HEK293T (cell line): Measurements from ENCODE around the gene NECAB2.

Experiments
- CTCF ChIA-PET: fragments of 350-600 bp; formaldehyde crosslinking; extraction: SDS; loops from one replicate; lab custom pipeline; 2021; ENCODE audit warnings: antibody characterized with exemption, inconsistent platforms; lab: Yijun Ruan, JAX
- POLR2A ChIA-PET: fragments of 350-600 bp; formaldehyde crosslinking; extraction: SDS; loops from one replicate; lab custom pipeline; 2020; ENCODE audit warnings: antibody characterized with exemption, inconsistent platforms; lab: Yijun Ruan, JAX
- DNase-seq: peaks from one replicate; pipeline ENCODE4 v3.0.0; 2012; ENCODE audit warnings: mixed read lengths; ENCODE audit errors: extremely low spot score
- ARNT ChIP-seq: fragments of 450-650 bp; IDR thresholded peaks from 2 replicates; pipeline ENCODE4 v1.6.1; 2017; ENCODE audit warnings: mild to moderate bottlenecking
- BHLHE40 ChIP-seq: fragments of 450-650 bp; IDR thresholded peaks from 2 replicates; pipeline ENCODE4 v1.6.1; 2016; ENCODE audit warnings: mild to moderate bottlenecking, moderate library complexity, borderline replicate concordance
- CTBP1 ChIP-seq: fragments of 450-650 bp; IDR thresholded peaks from 2 replicates; pipeline ENCODE4 v1.6.1; 2016; ENCODE audit warnings: borderline replicate concordance
- ELF4 ChIP-seq: fragments of 450-650 bp; IDR thresholded peaks from 2 replicates; pipeline ENCODE4 v1.6.1; 2017; ENCODE audit warnings: antibody characterized with exemption
- FOXA1 ChIP-seq: fragments of 450-650 bp; IDR thresholded peaks from 2 replicates; pipeline ENCODE4 v1.6.1; 2016; ENCODE audit warnings: mild to moderate bottlenecking
- FOXK2 ChIP-seq: fragments of 450-650 bp; IDR thresholded peaks from 2 replicates; pipeline ENCODE4 v1.6.1; 2016; ENCODE audit warnings: mild to moderate bottlenecking
- FOXM1 ChIP-seq: fragments of 450-650 bp; IDR thresholded peaks from 2 replicates; pipeline ENCODE4 v1.6.1; 2017; ENCODE audit warnings: mild to moderate bottlenecking, borderline replicate concordance
- HDGF ChIP-seq: fragments of 450-650 bp; IDR thresholded peaks from 2 replicates; pipeline ENCODE4 v1.6.1; 2017; ENCODE audit warnings: antibody characterized with exemption, borderline replicate concordance
- L3MBTL2 ChIP-seq: fragments of 450-650 bp; conservative IDR thresholded peaks from 2 replicates; pipeline ENCODE4 v1.6.1; 2016; ENCODE audit warnings: mild to moderate bottlenecking
- LEF1 ChIP-seq: fragments of 450-650 bp; IDR thresholded peaks from 2 replicates; pipeline ENCODE4 v1.6.1; 2017; ENCODE audit warnings: mild to moderate bottlenecking, borderline replicate concordance
- NFRKB ChIP-seq: fragments of 450-650 bp; IDR thresholded peaks from 2 replicates; pipeline ENCODE4 v1.6.1; 2016; ENCODE audit warnings: mild to moderate bottlenecking, moderate library complexity
- SP1 ChIP-seq: fragments of 450-650 bp; IDR thresholded peaks from 2 replicates; pipeline ENCODE4 v1.6.1; 2017
- SUZ12 ChIP-seq: fragments of 450-650 bp; IDR thresholded peaks from 2 replicates; pipeline ENCODE4 v1.6.1; 2016; ENCODE audit warnings: mild to moderate bottlenecking
- TARDBP ChIP-seq: fragments of 450-650 bp; IDR thresholded peaks from 2 replicates; pipeline ENCODE4 v1.6.1; 2016
- ZNF384 ChIP-seq: fragments of 450-650 bp; IDR thresholded peaks from 2 replicates; pipeline ENCODE4 v1.6.1; 2016
- TF ChIP-seq, protein P1 (sequence below): fragments of 450-650 bp; IDR thresholded peaks from 2 replicates; pipeline ENCODE4 v1.6.1; 2016

The NECAB2 gene

DNA sequence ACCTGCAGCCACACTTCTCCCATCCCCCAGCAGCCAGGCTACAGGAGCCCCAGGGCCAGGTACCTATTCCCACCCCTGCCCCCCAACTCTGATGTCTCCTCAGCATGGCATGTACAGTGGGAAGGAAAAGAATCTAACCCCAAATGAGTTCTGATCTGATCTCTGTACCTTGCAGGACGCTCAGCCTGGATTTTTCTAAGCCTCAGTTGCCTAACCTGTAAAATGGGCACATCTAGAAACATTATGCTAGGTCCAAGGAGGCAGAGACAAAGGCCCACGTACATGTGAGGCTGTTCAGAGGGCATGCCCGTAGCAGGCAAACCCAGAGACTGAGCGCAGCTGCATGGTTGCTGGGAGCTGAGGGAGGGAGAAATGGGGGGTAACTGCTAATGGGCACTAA, 39.5 kb downstream of the NECAB2 start:
- ChIA-PET POLR2A (no interaction called here), CTCF (no interaction called here)
- TF ChIP-seq L3MBTL2 (no peak), ARNT (no peak), BHLHE40 (no peak), HDGF (no peak), SP1 (no peak), NFRKB (no peak), FOXM1 (no peak), FOXA1 (no peak), ELF4 (no peak), ZNF384 (no peak), SUZ12 (no peak)
- DNase-seq, result no peak

DNA sequence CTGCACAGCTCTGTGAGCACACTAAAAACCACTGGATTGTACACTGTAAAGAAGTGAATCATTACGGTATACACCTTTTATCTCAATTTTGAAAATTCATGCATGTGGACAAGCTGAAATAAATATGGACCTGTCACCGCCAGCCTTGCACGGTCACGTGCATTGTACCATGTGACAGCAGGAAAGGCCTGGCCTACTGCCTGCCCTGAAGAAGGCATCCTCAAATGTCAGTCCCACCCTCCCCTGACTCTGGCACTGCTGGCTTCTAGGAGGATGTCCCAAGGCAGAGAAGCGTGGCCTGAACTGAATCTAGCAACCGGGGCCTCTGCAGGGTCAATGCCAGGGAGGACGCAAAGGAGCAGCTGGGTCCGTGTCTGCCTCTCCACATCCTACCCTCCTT, 39.9 kb downstream of the NECAB2 start:
- POLR2A ChIA-PET, result no interaction called here
- CTCF ChIA-PET, result no interaction called here
- TF ChIP-seq ELF4, result no peak
- no peak for DNase-seq

DNA sequence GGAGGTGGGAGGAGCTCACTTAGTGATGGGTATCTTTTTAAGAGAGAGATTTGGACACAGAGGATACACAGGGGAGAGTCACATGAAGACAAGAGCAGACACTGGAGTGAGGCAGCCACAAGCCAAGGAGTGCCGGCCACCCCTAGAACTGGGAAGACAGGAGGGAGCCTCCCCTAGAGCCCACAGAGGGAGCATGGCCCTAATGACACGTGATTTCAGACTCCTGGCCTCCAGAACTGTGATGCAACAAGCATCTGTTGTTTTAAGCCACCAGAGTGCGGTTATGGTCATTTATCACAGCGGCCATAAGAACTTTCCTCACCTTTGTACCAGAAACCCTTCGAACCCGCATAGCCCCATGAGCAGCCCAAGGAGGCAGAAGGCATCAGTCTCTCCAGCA, 41.2 kb downstream of the NECAB2 start:
- DNase-seq, result no peak
- CTCF ChIA-PET, result no interaction called here
- POLR2A ChIA-PET, result no interaction called here
- TF ChIP-seq LEF1 (no peak), TARDBP (no peak), NFRKB (no peak), HDGF (no peak), CTBP1 (no peak), ZNF384 (no peak), FOXA1 (no peak), L3MBTL2 (no peak), ARNT (no peak), ELF4 (no peak), FOXK2 (no peak), SUZ12 (no peak), SP1 (no peak), BHLHE40 (no peak), FOXM1 (no peak)
- TF ChIP-seq, protein P1, sequence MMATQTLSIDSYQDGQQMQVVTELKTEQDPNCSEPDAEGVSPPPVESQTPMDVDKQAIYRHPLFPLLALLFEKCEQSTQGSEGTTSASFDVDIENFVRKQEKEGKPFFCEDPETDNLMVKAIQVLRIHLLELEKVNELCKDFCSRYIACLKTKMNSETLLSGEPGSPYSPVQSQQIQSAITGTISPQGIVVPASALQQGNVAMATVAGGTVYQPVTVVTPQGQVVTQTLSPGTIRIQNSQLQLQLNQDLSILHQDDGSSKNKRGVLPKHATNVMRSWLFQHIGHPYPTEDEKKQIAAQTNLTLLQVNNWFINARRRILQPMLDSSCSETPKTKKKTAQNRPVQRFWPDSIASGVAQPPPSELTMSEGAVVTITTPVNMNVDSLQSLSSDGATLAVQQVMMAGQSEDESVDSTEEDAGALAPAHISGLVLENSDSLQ, result no peak

DNA sequence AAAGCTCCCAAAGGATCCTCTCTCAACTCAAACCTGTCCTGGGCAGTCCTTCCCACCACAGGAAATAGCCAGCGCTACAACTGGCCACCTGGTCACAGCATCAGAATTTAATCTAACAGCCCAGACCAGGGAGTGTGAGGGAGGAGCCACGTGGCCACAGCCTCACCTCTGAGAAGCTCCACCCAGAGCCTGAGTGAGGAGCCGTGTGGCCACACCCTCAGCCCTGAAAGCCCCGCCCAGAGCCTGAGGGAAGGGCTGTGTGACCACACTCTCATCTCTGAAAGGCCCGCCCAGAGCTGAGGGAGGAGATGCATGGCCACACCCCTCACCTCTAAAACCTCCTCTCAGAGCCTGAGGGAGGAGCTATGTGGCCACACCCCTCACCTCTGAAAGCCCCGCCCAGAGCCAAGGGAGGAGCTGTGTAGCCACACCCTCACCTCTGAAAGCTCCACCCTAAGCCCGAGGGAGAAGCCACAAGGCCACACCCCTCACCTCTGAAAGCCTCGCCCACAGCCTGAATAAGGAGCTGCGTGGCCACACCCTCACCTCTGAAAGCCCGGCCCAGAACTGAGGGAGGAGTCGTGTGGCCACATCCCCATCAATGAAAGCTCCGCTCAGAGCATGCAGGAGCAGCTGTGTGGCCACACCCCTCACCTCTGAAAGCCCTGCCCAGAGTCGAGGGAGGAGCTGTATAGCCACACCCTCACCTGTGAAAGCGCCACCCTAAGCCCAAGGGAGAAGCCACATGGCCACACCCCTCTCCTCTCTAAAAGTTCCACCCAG, 45.9 kb downstream of the NECAB2 start:
- DNase-seq, result peak; percentile 92
- ChIA-PET CTCF (interaction anchor here (0.9 kb wide), 1 partner anchor 12 kb away, joined by 3 read pairs; no protein-coding TSS in a partner anchor), POLR2A (interaction anchor here (0.6 kb wide), 1 partner anchor 91 kb away, joined by 3 read pairs; no protein-coding TSS in a partner anchor)
- TF ChIP-seq ZNF384, result no peak
- TF ChIP-seq HDGF, result peak; percentile 95

DNA sequence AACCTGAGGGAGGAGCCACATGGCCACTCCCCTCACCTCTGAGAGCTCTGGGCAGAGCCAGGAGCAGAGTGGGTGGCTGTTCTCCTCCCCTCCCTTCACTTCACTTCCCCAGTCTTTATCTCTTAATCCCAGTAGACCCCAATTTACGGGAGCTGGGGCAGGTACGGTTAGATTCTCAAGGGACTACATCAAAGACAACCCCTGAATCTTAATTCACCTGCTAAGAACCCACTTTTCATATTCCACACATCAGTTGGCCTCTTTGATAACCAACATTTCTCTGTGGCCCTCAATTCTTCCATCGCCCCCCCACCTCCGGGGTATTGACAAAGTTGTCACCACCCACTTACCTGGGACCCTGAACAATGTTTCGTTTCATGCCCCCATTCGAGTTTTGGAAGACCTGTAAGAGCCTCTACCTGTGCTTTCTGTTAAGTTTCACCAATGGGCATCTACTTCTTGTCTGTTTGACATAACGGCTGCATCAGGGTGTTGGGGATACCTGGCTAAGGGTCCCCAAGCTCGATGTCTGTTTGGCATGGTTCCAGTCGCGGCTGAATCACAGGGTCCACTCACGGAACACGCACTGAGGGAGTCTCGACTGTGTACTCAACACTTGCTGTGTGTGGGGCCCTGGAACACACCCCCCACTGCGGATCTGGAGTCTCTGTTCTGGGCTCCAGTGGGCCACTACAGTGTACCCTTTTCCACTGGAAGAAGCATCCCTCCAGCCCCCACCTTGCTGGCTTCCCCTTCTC, 46.7 kb downstream of the NECAB2 start:
- no peak for TF ChIP-seq FOXK2
- no peak for TF ChIP-seq CTBP1
- TF ChIP-seq SUZ12, result no peak
- no peak for TF ChIP-seq L3MBTL2
- TF ChIP-seq, protein P1, result no peak
- TF ChIP-seq BHLHE40, result no peak
- no peak for TF ChIP-seq LEF1
- no peak for TF ChIP-seq ZNF384
- no peak for TF ChIP-seq ARNT
- no peak for TF ChIP-seq SP1
- TF ChIP-seq FOXA1, result no peak
- no peak for TF ChIP-seq ELF4
- TF ChIP-seq HDGF, result no peak
- TF ChIP-seq TARDBP, result no peak
- TF ChIP-seq NFRKB, result no peak
- TF ChIP-seq FOXM1, result no peak
- no peak for DNase-seq
- CTCF ChIA-PET, result interaction anchor here (0.9 kb wide), 1 partner anchor 13 kb away, joined by 3 read pairs; no protein-coding TSS in a partner anchor
- POLR2A ChIA-PET, result no interaction called here

DNA sequence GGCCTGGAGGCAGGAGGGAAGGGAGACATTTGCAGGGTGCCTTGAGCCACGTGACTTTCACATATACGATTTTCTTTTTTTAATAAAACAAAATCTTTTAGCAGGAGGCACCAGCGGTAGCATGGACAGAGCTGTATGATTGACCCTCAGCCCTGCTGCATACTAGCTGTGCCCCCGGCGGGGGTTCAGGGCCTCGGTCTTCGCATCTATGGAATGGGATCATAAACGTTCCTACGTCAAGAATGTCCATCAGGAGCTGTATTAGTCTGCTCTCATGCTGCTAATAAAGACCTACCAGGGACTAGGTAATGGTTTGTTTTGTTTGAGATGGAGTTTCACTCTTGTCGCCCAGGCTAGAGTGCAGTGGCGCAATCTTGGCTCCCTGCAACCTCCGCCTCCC, 47.4 kb downstream of the NECAB2 start:
- ChIA-PET CTCF (no interaction called here), POLR2A (no interaction called here)
- no peak for DNase-seq
- no peak for TF ChIP-seq FOXK2
- TF ChIP-seq SUZ12, result no peak
- no peak for TF ChIP-seq TARDBP
- TF ChIP-seq ARNT, result no peak
- no peak for TF ChIP-seq L3MBTL2
- TF ChIP-seq, protein P1, result no peak
